ENCODE results near the gene MARCO.
A peak's percentile ranks its signal among the peaks of the same experiment; 100 is the strongest.
"Not testable (repeated sequence)": the region's sequence is repeated elsewhere in the genome, so short reads cannot be mapped to it uniquely, and the experiment has no call there.

MARCO gene

GRCh38 chr2:119005051-119005450, 63.1 kb downstream of the MARCO start:
- no peak for DNase-seq (ENCODE audit: low read depth)

GRCh38 chr2:119005555-119005954, 63.6 kb downstream of the MARCO start:
- DNase-seq (ENCODE audit: low read depth) = no peak

GRCh38 chr2:119006441-119006840, 64.4 kb downstream of the MARCO start:
- DNase-seq (ENCODE audit: low read depth) = no peak

- peak; percentile 13 for DNase-seq (ENCODE audit: low read depth)
These were observed 66.1 kb downstream of the MARCO start for GRCh38 chr2:119008108-119008507.

GRCh38 chr2:119009110-119009509, 67.1 kb downstream of the MARCO start:
- DNase-seq (ENCODE audit: low read depth) = no peak

GRCh38 chr2:119010336-119010735, 68.3 kb downstream of the MARCO start:
- no peak for DNase-seq (ENCODE audit: low read depth)

- DNase-seq (ENCODE audit: low read depth) = peak; percentile 39
These were observed 69.3 kb downstream of the MARCO start for GRCh38 chr2:119011162-119011909.

GRCh38 chr2:119011910-119012209, 69.9 kb downstream of the MARCO start:
- DNase-seq (ENCODE audit: low read depth) = no peak

GRCh38 chr2:119012345-119013301, 70.6 kb downstream of the MARCO start:
- no peak for DNase-seq (ENCODE audit: low read depth)

GRCh38 chr2:119013671-119014070, 71.7 kb downstream of the MARCO start:
- DNase-seq (ENCODE audit: low read depth) = no peak

- no peak for DNase-seq (ENCODE audit: low read depth)
These were observed 73.9 kb downstream of the MARCO start for GRCh38 chr2:119015845-119016244.

GRCh38 chr2:119019521-119019920, 77.5 kb downstream of the MARCO start:
- no peak for DNase-seq (ENCODE audit: low read depth)

- DNase-seq (ENCODE audit: low read depth) = no peak
These were observed 80.7 kb downstream of the MARCO start for GRCh38 chr2:119022678-119023077.

GRCh38 chr2:119023534-119023933, 81.5 kb downstream of the MARCO start:
- no peak for DNase-seq (ENCODE audit: low read depth)

GRCh38 chr2:119024152-119024551, 82.2 kb downstream of the MARCO start:
- no peak for DNase-seq (ENCODE audit: low read depth)

- DNase-seq (ENCODE audit: low read depth) = no peak
These were observed 82.6 kb downstream of the MARCO start for GRCh38 chr2:119024568-119024967.

- no peak for DNase-seq (ENCODE audit: low read depth)
These were observed 83.0 kb downstream of the MARCO start for GRCh38 chr2:119025013-119025412.

- no peak for DNase-seq (ENCODE audit: low read depth)
These were observed 83.9 kb downstream of the MARCO start for GRCh38 chr2:119025762-119026351.

GRCh38 chr2:119026890-119027289, 84.9 kb downstream of the MARCO start:
- DNase-seq (ENCODE audit: low read depth) = no peak

- DNase-seq (ENCODE audit: low read depth) = peak; percentile 44
These were observed 86.6 kb downstream of the MARCO start for GRCh38 chr2:119028327-119029174.

GRCh38 chr2:119029297-119029696, 87.3 kb downstream of the MARCO start:
- no peak for DNase-seq (ENCODE audit: low read depth)

- DNase-seq (ENCODE audit: low read depth) = not testable (repeated sequence)
These were observed 95.9 kb downstream of the MARCO start for GRCh38 chr2:119037922-119038321.
